BJ (cell line): Measurements from ENCODE around the gene MCIDAS. TPM values are rescaled to one million over a fixed set of nuclear protein-coding genes. Genes with fewer than 3 reads are reported as not detected.

Experiments used
- CTCF ChIA-PET: fragments of 350-600 bp; formaldehyde crosslinking; extraction: SDS; loops from one replicate; lab custom pipeline; 2021; ENCODE audit warnings: antibody characterized with exemption, inconsistent platforms; lab: Yijun Ruan, JAX
- POLR2A ChIA-PET: fragments of 300-600 bp; sonication (Branson Sonifier 250); formaldehyde crosslinking; extraction: SDS; loops from one replicate; lab custom pipeline; 2021; ENCODE audit warnings: antibody characterized with exemption; lab: Charles Lee
- DNase-seq: peaks from one replicate; pipeline ENCODE4 v3.0.0-alpha.2; 2011; ENCODE audit warnings: low read depth
- H3K27me3 ChIP-seq: 2 replicates; pipeline ENCODE4 v1.6.0; 2011; ENCODE audit warnings: low read length; ENCODE audit not compliant: control insufficient read depth, insufficient read depth
- H3K36me3 ChIP-seq: 2 replicates; pipeline ENCODE4 v1.5.1; 2011; ENCODE audit warnings: low read length; ENCODE audit not compliant: control insufficient read depth, insufficient read depth
- H3K4me3 ChIP-seq: 2 replicates; pipeline ENCODE4 v1.5.1; 2011; ENCODE audit warnings: low read depth, mild to moderate bottlenecking, control low read depth, low read length
- polyA plus RNA-seq: library from polyadenylated mRNA; depleted of rRNA; stranded (reverse); fragments of >200 nt; gene quantifications from 2 replicates; pipeline ENCODE4 v1.2.3, GENCODE V29; 2011
- TF ChIP-seq, protein P1 (sequence below): IDR thresholded peaks from 2 replicates; pipeline ENCODE4 v1.5.1; 2011; ENCODE audit warnings: low read depth, mild to moderate bottlenecking, control low read depth, inconsistent platforms, low read length, moderate library complexity; ENCODE audit not compliant: insufficient read depth

Gene MCIDAS
- polyA plus RNA-seq, 1 experiment = 0.04 TPM

DNA sequence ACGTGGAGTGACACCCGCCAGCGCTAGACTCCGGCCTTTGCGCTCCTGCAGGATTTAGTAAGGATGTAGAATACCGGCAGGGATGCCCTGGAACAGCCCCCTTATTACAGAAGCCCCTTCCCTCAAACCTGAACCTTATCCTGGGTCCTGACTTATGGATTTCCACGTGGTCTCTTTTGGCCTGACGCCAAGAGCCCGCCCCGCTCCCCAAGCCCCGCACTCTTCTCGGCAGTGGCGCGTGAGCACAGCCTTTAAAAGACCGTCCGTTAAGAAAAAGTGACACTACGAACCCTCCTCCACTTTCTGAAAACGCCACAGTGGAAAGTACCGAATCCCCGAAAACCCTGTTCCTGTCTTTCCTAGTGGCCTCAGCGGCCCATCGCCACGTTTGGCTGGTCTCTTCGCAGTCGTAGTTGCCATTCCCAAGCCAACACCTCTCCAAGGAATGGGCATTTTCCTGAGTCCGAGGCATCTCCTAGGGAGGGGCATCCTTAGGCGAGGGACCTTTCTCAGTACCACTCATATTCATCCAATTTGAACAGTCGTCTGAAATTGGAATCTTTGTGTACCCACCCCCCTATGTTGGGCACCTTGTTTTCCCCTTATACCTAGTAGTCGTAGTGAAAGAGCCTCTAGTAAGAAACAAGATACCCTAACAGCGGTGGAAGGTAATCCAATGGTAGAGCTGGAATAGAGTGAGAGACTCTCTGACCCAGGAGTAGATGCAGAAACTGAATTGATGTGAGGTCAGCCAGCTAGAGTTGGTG, 732 bp upstream of the MCIDAS start:
- TF ChIP-seq, protein P1, sequence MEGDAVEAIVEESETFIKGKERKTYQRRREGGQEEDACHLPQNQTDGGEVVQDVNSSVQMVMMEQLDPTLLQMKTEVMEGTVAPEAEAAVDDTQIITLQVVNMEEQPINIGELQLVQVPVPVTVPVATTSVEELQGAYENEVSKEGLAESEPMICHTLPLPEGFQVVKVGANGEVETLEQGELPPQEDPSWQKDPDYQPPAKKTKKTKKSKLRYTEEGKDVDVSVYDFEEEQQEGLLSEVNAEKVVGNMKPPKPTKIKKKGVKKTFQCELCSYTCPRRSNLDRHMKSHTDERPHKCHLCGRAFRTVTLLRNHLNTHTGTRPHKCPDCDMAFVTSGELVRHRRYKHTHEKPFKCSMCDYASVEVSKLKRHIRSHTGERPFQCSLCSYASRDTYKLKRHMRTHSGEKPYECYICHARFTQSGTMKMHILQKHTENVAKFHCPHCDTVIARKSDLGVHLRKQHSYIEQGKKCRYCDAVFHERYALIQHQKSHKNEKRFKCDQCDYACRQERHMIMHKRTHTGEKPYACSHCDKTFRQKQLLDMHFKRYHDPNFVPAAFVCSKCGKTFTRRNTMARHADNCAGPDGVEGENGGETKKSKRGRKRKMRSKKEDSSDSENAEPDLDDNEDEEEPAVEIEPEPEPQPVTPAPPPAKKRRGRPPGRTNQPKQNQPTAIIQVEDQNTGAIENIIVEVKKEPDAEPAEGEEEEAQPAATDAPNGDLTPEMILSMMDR = no peak
- H3K36me3 ChIP-seq = no peaks in the 10 kb centered on the region
- H3K27me3 ChIP-seq = peaks cover 84% of the 10 kb centered on the region
- ChIA-PET CTCF (interaction anchor here (0.6 kb wide), 1 partner anchor 32 kb away, joined by 3 read pairs; no protein-coding TSS in a partner anchor), POLR2A (no interaction called here)
- no peak for DNase-seq
- H3K4me3 ChIP-seq = 0 out of 2 replicates have a peak overlapping the region, but pooled peaks have one; percentile 10

GRCh38 chr5:55226027-55226933, 835 bp downstream of the MCIDAS start:
- Histone ChIP-seq H3K27me3 (peaks cover 82% of the 10 kb centered on the region), H3K36me3 (no peaks in the 10 kb centered on the region), H3K4me3 (no peak overlapping the region; the same call in 1 of the 2 replicates)
- POLR2A ChIA-PET = no interaction called here
- no peak for DNase-seq
- TF ChIP-seq, protein P1 = peak; percentile 50
- CTCF ChIA-PET = interaction anchor here (0.6 to 1.2 kb wide), 6 partner anchors 8 to 297 kb away, joined by 3 to 5 read pairs (median 3); no protein-coding TSS in a partner anchor

DNA sequence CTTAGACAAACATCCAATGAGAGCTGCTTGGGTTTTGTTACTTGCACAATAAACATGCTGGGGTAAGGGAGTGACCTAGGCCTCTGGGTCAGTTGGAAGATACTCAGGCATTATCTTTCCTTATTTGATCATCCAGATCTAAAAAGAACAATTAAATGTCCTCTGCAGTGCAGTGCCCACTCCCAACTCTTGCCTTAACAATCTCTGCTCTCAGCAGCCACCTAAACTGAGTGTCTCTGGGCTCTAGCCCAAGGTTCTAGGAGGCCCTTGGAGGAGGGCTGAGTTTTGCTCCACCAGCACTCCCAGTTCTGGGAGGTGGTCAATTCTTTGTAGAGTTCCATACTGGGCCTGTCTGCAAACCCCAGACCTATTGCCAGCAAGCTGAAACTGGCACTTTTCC, 1.8 kb downstream of the MCIDAS start:
- ChIA-PET POLR2A (no interaction called here), CTCF (no interaction called here)
- TF ChIP-seq, protein P1 = no peak
- H3K27me3 ChIP-seq = peaks cover 82% of the 10 kb centered on the region
- H3K36me3 ChIP-seq = no peaks in the 10 kb centered on the region
- DNase-seq = no peak
- H3K4me3 ChIP-seq = no peak overlapping the region

DNA sequence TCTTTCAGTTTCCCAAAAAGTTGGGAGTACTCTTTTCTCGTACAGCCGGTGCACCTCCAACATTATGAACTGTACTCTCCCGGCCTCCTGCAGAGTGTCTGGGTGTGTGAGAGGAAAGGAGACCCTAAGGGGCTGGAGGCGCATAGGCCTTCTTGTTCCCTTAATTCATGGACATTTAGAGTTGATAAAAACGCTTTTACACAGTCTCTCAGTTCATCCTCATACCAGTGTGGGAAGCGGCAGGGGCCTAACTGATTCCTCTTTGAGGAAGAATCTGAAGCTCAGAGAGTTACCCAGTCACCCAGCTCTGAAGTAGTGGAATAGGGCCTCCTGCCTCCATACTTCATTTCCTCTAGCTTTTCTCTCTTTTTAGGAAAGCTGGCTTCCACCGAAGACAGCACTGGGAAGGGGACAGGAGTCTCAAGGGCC, 3.3 kb downstream of the MCIDAS start:
- Histone ChIP-seq H3K27me3 (peaks cover 78% of the 10 kb centered on the region), H3K36me3 (no peaks in the 10 kb centered on the region), H3K4me3 (no peak overlapping the region)
- DNase-seq = no peak
- TF ChIP-seq, protein P1 = no peak
- CTCF ChIA-PET = interaction anchor here (1.3 to 1.7 kb wide), 2 partner anchors 9 to 11 kb away, joined by 3 to 4 read pairs; no protein-coding TSS in a partner anchor
- POLR2A ChIA-PET = no interaction called here
